Measurements from ENCODE around the gene CSDE1.
A peak's percentile ranks its signal among the peaks of the same experiment; 100 is the strongest.

The CSDE1 gene

GRCh38 chr1:114668784-114669561, 88.8 kb downstream of the CSDE1 start:
- peak overlapping the region; percentile 96 for H3K4me3 Mint-ChIP-seq
- peak overlapping the region; percentile 61 for H3K27ac Mint-ChIP-seq
- H3K4me1 Mint-ChIP-seq, result no peaks in the 10 kb centered on the region
- no peaks in the 10 kb centered on the region for H3K36me3 Mint-ChIP-seq
- no peaks in the 10 kb centered on the region for H3K9me3 Mint-ChIP-seq
- no peak for ATAC-seq
- H3K27me3 Mint-ChIP-seq, result peaks cover 25% of the 10 kb centered on the region

DNA sequence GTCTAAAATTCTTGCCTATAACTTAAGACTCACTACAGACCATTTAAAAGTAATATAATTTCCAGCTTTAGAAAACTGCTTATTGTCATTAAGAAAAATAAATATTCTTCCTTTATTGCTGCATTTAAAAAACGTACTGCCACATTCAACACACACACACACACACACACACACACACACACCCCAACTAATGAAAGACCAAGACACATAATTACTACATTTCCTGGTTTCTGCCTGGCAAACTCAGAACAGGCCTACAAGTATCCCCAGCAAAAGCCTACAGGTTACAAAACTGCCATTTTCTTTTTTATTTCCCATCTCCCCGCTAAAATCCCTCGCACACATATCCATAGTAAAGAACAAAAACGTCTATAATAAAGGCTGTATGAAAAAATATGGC, 89.4 kb downstream of the CSDE1 start:
- Mint-ChIP-seq H3K9me3 (no peaks in the 10 kb centered on the region), H3K36me3 (no peaks in the 10 kb centered on the region)

GRCh38 chr1:114666954-114667353, 90.8 kb downstream of the CSDE1 start:
- ATAC-seq, result no peak
- Mint-ChIP-seq H3K27me3 (peaks cover 32% of the 10 kb centered on the region), H3K4me1 (no peaks in the 10 kb centered on the region), H3K9me3 (no peaks in the 10 kb centered on the region), H3K4me3 (no peak overlapping the region), H3K27ac (no peak overlapping the region), H3K36me3 (no peaks in the 10 kb centered on the region)

More for the DNA sequence above, 89.4 kb downstream of the CSDE1 start:
- Mint-ChIP-seq H3K4me1 (no peaks in the 10 kb centered on the region), H3K27me3 (peaks cover 24% of the 10 kb centered on the region), H3K27ac (no peak overlapping the region), H3K4me3 (no peak overlapping the region)
- ATAC-seq, result no peak

All from stimulated activated memory B cell treated with anti-CD40 and anti-IgM and Interleukin-4, amounts not matched to agents 10 μg/mL and 1 μg/mL and 100 μg/mL, for 72 hours (primary cell).